HG03139 (cell line): ENCODE results near the gene MSANTD1.

ENCODE experiments used
- ATAC-seq: cut with Tn5 transposase; IDR thresholded peaks from one replicate; pipeline ENCODE4 v1.9.1; 2021; ENCODE audit not compliant: unreplicated experiment

The MSANTD1 gene

DNA sequence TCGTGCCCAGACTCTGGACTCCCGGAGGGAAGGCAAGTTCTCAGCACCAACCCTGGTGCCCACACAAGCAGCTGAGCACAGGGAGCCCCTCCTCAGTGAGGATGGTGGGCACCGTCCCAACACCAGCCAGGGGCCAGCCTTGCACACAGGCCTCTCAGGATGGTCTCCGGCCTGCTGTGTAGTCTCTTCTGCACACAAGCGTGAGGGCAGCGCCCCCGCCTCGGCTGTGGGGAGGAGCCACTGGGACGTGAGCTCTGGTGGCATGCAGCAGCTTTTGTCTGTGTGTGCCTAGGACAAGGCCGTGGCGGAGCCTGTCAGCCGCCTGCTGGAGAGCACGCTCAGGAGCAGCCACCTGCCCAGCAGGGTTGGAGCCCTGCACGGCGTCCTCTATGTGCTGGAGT is 16.1 kb upstream of the MSANTD1 start:
- ATAC-seq: no peak

DNA sequence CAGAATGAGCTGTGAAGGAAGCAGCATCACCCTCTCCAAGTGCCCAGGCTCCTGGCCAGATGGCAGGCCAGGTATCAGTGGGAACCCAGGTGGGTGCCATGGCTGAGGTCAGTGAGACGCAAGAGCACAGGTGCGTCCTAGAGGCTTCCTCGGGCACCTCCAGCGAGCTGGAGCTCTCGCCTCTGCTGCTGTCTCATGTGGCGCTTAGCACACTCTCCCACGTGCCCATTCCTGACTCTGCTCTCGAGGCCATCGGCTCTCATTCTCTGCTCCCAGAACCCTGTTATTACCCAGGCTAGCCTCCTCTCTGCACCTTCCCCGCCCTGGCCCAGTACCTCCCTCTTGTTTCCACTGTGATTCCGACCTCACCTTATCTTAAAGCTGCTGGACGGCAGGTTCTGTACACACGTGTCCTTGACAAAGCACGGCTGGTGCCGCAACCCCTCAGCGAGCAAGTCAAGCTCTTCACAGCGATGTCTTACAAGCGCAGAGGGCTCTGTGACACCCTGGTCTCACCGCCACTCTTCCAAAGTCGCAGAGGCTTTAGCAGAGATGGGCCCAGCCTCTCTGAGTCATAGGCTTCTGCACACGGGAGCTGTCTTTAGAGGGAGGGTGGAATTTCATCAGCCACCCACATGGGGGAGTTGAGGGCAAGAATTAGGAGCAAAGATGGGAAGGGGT is 15.4 kb upstream of the MSANTD1 start:
- ATAC-seq: no peak

DNA sequence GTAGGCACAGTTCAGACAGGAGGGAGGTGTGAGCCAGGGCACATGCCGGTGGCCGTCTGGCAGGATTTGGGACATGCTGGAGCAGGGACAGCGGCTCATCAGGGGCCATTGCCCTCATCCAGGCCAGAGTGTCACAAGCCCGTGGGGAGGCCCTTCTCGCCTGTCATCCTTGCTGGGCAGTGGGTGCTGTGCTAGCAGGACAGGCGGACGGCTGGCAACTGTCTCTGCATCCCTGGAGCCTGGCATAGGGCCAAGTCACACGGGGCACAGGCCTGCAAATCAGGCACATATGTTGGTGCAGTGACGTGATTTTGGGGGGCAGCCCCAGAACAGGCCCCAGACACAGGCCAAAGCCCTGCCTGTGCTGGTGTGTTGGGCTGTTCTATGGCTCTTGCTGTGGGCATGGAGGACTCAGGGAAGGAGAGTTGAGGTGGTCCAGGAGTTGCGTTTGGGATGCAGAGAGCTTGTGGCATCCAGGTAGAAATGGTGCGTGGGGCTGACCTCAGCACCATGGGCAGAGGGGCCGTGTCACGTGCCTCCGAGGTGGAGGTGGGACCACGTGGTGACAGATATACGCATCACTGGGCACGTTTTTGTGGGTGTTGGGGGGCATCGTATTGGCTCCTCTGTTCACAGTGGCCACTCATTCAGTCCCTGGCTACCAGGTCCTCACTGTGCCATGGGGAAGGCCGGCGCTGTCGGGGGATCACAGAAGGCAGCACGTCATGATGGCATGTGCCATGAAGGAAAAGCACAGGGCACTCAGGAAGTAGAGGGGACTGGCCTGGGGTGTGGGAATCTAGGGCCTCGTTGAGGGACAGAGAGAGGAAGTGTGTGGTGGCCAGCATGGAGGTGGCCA is 14.6 kb upstream of the MSANTD1 start:
- no peak for ATAC-seq

DNA sequence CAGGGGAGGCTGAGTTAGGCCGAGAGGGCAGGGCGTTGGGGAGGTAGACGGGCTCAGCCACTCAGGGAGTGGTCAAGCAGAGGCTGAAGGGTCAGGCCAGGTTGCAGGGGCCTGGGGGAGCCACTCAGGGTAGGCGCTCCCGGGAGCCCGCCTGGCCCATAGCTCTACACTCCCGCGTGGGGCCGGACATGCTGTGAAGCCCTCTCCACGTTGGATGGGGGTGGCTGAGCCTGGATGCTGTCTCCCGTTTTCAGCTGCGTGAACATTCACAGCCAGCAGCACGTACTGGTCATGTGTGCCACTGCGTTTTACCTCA is 14.0 kb upstream of the MSANTD1 start:
- no peak for ATAC-seq

DNA sequence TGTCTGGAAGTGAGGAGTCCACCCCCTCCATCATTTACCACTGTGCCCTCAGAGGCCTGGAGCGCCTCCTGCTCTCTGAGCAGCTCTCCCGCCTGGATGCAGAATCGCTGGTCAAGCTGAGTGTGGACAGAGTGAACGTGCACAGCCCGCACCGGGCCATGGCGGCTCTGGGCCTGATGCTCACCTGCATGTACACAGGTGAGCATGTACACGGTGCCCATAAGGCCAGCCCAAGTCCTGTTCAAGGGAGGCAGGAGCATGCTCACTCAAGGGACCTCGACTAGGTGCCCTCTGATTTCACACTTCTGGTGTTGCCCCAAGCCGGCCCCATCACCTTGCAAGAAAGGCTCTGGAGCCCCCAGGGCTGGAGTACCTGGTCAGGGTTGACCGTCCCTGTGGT is 13.4 kb upstream of the MSANTD1 start:
- no peak for ATAC-seq

DNA sequence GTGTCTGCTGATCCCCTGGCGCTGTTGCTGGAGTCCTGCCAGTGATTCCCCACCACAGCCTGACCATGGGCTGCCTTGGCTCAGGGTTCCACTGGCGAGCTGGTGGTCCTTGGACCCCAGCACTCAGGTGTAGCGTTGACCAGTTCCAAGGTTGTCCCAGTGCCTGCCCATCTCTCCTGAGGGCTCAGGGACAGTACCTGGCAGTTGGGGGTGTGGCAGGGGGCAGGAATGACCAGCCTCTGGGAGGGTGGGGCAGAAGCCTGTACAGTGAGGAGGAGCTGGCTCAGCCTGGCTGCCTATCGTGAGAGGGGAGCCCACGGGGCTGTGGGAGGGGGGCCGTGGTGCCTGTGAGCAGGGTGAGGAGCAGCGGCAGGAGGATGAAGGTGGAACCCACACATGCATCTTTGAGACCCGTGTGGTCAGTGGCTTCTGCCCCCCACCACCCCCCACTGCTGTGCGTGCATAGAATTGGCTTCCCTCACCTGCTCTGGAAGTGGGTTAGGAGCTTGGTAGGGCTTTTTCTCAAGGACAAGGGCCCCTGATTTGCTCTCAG is 12.6 kb upstream of the MSANTD1 start:
- no peak for ATAC-seq

DNA sequence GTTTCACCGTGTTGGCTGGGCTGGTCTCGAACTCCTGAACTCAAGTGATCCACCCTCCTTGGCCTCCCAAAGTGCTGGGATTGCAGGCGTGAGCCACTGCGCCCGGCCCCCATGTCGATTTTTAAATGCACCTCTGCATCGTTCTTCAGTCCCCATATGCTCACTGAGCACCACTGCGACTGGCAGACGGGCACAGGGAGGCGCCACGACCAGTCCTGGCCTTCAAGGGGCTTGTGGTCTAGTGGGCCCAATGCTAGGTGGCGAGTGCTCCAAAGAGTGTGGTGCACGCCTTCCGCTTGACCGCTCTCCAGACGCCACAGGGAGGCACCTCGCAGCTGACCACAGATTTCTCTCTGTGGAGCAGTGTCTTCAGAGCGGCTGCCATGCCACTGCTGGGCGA is 11.7 kb upstream of the MSANTD1 start:
- no peak for ATAC-seq

DNA sequence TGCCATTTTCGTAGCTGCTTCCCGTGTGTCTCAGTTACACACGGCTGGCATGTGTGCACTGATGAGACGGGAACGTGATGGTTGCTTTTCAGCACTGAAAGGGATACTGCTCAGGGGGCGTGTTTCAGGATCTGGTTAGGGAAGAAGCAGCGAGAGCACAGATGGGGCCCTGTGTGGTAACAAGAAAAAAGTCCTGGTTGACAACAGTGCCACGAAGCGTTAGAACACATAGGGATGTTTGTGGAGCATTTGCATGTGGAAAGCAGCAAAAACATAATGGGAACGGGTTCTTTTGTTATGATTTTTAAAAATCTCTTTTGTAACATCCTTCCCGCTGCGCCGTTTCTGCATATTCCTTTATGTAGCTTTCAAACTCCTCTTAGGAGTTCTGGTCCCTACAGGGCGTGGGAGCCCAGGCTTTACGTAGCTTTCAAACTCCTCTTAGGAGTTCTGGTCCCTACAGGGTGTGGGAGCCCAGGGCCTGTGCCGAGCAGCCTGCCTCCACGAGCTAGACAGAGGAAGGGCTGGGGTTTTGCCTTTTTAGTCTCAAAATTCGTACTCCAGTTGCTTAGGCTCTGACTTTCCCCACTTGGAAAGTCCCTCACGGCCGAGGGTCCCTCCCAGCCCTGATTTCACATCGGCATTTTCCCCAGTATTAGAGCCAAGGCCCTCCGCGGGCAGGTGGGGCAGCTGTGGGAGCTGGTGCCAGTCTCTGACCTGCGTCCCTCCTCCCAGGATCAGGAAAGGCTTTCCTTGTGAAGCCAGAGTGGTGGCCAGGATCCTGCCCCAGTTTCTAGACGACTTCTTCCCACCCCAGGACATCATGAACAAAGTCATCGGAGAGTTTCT is 11.0 kb upstream of the MSANTD1 start:
- no peak for ATAC-seq

DNA sequence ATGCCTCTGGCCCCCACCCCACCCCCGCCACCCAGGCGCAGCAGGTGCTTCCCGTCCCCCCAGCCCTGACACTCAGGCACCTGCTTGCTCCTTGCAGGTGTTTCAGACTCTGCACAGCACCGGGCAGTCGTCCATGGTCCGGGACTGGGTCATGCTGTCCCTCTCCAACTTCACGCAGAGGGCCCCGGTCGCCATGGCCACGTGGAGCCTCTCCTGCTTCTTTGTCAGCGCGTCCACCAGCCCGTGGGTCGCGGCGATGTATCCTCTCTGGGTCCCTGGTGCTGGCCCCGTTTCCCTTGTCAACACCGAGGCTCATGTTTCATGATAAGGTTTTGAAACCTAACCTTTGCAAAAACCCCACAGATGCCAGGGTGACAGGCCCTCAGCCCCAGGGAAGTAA is 10.2 kb upstream of the MSANTD1 start:
- ATAC-seq: no peak

DNA sequence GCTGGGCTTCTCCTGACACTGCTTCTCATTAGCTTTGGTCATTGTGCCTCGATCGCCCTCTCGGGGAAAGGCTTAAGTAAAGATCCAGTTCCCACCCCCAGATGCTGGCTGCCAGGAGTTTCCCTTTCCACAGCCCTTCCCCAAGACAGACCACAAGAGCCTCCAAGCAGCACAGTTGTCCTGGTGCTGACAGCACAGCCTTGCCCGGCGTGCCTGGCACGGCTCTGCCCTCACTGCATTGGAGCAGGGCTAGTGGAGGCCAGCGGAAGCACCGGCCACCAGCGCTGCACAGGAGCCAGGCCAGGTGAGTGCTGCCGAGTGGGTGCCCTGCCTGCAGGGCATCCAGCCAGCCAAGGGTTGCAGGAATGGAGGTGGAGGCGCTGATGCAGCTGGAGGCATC is 9.7 kb upstream of the MSANTD1 start:
- ATAC-seq: no peak

DNA sequence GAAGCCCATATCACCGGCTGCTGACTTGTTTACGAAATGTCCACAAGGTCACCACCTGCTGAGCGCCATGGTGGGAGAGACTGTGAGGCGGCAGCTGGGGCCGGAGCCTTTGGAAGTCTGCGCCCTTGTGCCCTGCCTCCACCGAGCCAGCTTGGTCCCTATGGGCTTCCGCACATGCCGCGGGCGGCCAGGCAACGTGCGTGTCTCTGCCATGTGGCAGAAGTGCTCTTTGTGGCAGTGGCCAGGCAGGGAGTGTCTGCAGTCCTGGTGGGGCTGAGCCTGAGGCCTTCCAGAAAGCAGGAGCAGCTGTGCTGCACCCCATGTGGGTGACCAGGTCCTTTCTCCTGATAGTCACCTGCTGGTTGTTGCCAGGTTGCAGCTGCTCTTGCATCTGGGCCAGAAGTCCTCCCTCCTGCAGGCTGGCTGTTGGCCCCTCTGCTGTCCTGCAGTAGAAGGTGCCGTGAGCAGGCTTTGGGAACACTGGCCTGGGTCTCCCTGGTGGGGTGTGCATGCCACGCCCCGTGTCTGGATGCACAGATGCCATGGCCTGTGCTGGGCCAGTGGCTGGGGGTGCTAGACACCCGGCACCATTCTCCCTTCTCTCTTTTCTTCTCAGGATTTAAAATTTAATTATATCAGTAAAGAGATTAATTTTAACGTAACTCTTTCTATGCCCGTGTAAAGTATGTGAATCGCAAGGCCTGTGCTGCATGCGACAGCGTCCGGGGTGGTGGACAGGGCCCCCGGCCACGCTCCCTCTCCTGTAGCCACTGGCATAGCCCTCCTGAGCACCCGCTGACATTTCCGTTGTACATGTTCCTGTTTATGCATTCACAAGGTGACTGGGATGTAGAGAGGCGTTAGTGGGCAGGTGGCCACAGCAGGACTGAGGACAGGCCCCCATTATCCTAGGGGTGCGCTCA is 8.7 kb upstream of the MSANTD1 start:
- ATAC-seq: no peak

DNA sequence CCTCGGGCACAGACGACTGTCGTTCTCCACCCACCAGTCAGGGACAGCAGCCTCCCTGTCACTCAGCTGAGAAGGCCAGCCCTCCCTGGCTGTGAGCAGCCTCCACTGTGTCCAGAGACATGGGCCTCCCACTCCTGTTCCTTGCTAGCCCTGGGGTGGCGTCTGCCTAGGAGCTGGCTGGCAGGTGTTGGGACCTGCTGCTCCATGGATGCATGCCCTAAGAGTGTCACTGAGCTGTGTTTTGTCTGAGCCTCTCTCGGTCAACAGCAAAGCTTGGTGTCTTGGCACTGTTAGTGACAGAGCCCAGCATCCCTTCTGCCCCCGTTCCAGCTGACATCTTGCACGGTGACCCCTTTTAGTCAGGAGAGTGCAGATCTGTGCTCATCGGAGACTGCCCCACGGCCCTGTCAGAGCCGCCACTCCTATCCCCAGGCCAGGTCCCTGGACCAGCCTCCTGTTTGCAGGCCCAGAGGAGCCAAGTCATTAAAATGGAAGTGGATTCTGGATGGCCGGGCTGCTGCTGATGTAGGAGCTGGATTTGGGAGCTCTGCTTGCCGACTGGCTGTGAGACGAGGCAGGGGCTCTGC is 7.9 kb upstream of the MSANTD1 start:
- ATAC-seq: no peak

DNA sequence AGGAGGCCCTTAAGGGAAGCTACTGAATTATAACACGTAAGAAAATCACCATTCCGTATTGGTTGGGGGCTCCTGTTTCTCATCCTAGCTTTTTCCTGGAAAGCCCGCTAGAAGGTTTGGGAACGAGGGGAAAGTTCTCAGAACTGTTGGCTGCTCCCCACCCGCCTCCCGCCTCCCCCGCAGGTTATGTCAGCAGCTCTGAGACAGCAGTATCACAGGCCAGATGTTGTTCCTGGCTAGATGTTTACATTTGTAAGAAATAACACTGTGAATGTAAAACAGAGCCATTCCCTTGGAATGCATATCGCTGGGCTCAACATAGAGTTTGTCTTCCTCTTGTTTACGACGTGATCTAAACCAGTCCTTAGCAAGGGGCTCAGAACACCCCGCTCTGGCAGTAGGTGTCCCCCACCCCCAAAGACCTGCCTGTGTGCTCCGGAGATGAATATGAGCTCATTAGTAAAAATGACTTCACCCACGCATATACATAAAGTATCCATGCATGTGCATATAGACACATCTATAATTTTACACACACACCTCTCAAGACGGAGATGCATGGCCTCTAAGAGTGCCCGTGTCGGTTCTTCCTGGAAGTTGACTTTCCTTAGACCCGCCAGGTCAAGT is 6.9 kb upstream of the MSANTD1 start:
- ATAC-seq: no peak

DNA sequence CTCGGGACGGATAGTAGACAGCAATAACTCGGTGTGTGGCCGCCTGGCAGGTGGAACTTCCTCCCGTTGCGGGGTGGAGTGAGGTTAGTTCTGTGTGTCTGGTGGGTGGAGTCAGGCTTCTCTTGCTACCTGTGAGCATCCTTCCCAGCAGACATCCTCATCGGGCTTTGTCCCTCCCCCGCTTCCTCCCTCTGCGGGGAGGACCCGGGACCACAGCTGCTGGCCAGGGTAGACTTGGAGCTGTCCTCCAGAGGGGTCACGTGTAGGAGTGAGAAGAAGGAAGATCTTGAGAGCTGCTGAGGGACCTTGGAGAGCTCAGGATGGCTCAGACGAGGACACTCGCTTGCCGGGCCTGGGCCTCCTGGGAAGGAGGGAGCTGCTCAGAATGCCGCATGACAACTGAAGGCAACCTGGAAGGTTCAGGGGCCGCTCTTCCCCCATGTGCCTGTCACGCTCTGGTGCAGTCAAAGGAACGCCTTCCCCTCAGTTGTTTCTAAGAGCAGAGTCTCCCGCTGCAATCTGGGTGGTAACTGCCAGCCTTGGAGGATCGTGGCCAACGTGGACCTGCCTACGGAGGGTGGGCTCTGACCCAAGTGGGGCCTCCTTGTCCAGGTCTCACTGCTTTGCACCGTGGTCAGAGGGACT is 5.7 kb upstream of the MSANTD1 start:
- no peak for ATAC-seq

DNA sequence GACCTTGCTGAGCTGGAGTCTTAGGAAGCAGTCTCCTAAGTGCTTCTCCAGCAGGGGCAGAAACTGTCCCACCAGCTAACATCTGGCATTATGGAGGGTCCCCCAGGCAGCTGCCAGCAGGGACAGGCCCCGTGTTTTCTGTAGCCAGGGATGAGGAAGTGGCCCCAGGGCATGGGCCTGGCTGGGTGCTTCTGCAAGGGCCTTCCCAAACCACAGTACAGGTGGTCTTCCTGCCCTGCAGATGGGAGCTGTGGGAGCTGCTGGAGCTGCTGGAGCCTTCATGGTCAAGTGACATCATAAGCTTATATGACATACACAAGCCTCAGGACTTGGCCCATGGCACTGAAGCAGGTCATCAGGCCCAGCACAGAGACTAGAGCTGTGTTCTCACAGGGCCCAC is 5.0 kb upstream of the MSANTD1 start:
- no peak for ATAC-seq

DNA sequence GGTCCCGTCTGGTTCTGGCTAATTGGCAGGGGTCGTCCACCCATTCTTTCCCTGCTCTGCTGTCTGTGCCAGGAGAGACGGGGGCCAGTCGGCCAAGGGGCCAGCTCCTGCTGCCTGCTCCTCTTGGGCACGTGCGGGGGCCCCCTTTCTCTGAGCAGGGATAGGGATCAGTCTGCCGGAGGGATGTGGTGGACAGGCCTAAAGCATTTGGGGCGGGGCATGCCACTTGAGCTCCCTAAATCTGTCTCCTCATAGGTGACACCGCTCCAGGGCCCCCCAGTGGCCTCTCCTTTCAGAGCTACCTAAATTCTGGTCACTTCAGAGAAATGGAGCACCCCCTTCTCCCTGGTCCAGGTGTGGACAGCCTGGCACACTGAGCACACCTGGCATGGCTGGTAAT is 4.2 kb upstream of the MSANTD1 start:
- no peak for ATAC-seq

DNA sequence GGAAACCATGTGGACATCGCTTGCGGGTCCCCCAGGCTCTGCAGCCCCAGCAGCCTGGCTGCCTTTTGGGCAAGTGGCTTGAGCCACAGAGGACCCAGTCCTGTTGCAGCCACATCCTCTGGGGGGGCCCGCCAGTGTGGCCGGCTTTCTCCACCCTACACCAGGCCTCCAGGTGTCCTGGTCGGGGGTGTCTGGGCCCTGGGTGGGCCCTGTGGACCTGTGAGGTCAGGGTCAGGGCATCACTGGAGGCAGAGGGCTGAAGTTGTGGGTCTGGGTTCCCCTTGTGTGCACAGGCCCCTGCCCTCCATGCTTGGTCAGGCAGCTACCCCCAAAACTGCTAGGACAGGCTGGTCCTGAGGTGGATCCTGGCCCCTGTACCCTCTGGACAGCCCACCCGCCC is 3.3 kb upstream of the MSANTD1 start:
- no peak for ATAC-seq

DNA sequence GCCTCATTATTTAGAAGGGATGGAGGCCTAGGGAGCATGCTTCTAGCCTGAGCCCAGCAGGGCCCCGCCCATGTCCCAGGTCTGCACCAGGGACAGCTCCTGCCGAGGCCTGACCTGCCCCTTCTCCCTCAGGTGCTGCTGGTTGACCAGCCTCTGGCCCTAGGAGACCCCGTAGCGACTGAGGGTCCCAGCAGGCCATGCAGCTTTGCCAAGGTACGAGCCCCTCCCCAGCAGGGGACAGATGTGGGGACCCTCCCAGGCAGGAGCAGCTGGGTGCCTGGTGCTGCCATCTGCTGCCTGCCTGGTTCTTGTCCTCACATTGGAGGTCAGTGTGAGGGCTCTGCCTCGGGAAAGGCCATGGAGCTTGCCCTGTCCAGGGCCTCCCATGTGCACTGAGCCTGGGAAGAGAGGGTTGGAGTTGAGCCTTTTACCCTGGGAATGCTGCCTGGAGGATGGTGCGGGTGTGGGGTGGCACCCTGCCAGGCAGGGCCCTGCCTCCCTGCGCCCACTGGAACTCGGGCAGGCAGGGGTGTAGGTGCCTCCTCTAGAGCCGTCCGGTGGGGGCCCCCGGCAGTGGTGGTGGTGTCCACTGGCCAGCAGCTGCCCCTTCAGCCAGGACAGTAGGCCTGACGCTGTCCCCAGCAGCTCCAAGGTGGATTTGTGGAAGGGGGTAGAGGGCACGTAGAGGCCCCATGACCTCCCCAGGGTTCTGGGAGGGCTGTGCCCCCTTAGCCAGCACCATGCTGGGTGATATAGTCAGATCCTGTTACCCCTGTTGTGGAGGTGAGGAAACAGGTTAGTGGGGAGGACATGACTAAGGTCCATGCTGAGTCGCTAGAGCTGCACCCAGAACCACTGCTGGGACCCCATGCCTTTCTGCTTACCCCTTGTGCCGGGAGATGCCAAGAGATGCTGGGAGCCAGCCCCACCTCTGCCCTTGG is 2.2 kb upstream of the MSANTD1 start:
- ATAC-seq: no peak
